HUES48 (cell line): ENCODE data around the gene DOLK.

ENCODE experiments used
- H3K27ac ChIP-seq: one replicate; pipeline ENCODE4 v1.7.0; 2013; ENCODE audit warnings: low read depth, low read length, inconsistent platforms
- H3K27me3 ChIP-seq: 2 replicates; pipeline ENCODE4 v1.6.1; 2013; ENCODE audit warnings: mild to moderate bottlenecking, low read length; ENCODE audit not compliant: control insufficient read depth, insufficient read depth
- H3K36me3 ChIP-seq: 2 replicates; pipeline ENCODE4 v1.6.1; 2013; ENCODE audit warnings: low read length; ENCODE audit not compliant: control insufficient read depth, insufficient read depth
- H3K4me1 ChIP-seq: 2 replicates; pipeline ENCODE4 v1.6.1; 2013; ENCODE audit warnings: mild to moderate bottlenecking, low read length; ENCODE audit not compliant: control insufficient read depth, insufficient read depth
- H3K4me3 ChIP-seq: 2 replicates; pipeline ENCODE4 v1.5.1; 2013; ENCODE audit warnings: mild to moderate bottlenecking, low read depth, low read length
- H3K9ac ChIP-seq: 2 replicates; pipeline ENCODE4 v1.6.1; 2013; ENCODE audit warnings: mild to moderate bottlenecking, low read depth, low read length, moderate library complexity
- H3K9me3 ChIP-seq: 2 replicates; pipeline ENCODE4 v1.6.1; 2013; ENCODE audit warnings: low read length; ENCODE audit not compliant: control insufficient read depth, insufficient read depth

DOLK gene

GRCh38 chr9:128916204-128916603 is 31.2 kb downstream of the DOLK start:
- peaks cover 15% of the 10 kb centered on the region for H3K4me1 ChIP-seq
- no peak overlapping the region for H3K4me3 ChIP-seq
- no peaks in the 10 kb centered on the region for H3K9me3 ChIP-seq

GRCh38 chr9:128913995-128914772 is 33.2 kb downstream of the DOLK start:
- H3K9ac ChIP-seq = no peak overlapping the region
- no peaks in the 10 kb centered on the region for H3K27me3 ChIP-seq
- H3K9me3 ChIP-seq = no peaks in the 10 kb centered on the region
- no peak overlapping the region for H3K27ac ChIP-seq
- no peak overlapping the region for H3K4me3 ChIP-seq
- peaks cover 18% of the 10 kb centered on the region for H3K4me1 ChIP-seq
- peaks cover 61% of the 10 kb centered on the region for H3K36me3 ChIP-seq

More at GRCh38 chr9:128916204-128916603, 31.2 kb downstream of the DOLK start:
- Histone ChIP-seq H3K27me3 (no peaks in the 10 kb centered on the region), H3K27ac (no peak overlapping the region), H3K9ac (no peak overlapping the region), H3K36me3 (peaks cover 41% of the 10 kb centered on the region)

- Histone ChIP-seq H3K9ac (no peak overlapping the region), H3K4me3 (no peak overlapping the region), H3K27ac (peak overlapping the region; percentile 75), H3K9me3 (no peaks in the 10 kb centered on the region), H3K27me3 (no peaks in the 10 kb centered on the region), H3K4me1 (peaks cover 18% of the 10 kb centered on the region), H3K36me3 (peaks cover 65% of the 10 kb centered on the region)
These were observed 34.1 kb downstream of the DOLK start for GRCh38 chr9:128913048-128913900.

GRCh38 chr9:128912270-128912853 is 35.0 kb downstream of the DOLK start:
- Histone ChIP-seq H3K27me3 (no peaks in the 10 kb centered on the region), H3K4me1 (peaks cover 18% of the 10 kb centered on the region), H3K9ac (peak overlapping the region; percentile 26; the same call in 1 of the 2 replicates), H3K27ac (peak overlapping the region; percentile 91), H3K9me3 (no peaks in the 10 kb centered on the region), H3K4me3 (no peak overlapping the region), H3K36me3 (peaks cover 66% of the 10 kb centered on the region)

GRCh38 chr9:128911529-128912035 is 35.8 kb downstream of the DOLK start:
- no peak overlapping the region for H3K4me3 ChIP-seq
- H3K27me3 ChIP-seq = no peaks in the 10 kb centered on the region
- peaks cover 18% of the 10 kb centered on the region for H3K4me1 ChIP-seq
- H3K9ac ChIP-seq = peak overlapping the region; percentile 26; the same call in 1 of the 2 replicates
- no peaks in the 10 kb centered on the region for H3K9me3 ChIP-seq
- peak overlapping the region; percentile 91 for H3K27ac ChIP-seq
- peaks cover 67% of the 10 kb centered on the region for H3K36me3 ChIP-seq

GRCh38 chr9:128910906-128911305 is 36.5 kb downstream of the DOLK start:
- Histone ChIP-seq H3K27me3 (no peaks in the 10 kb centered on the region), H3K4me3 (no peak overlapping the region), H3K9ac (no peak overlapping the region), H3K36me3 (peaks cover 62% of the 10 kb centered on the region), H3K27ac (peak overlapping the region; percentile 91), H3K4me1 (peaks cover 18% of the 10 kb centered on the region), H3K9me3 (no peaks in the 10 kb centered on the region)

GRCh38 chr9:128909859-128910258 is 37.5 kb downstream of the DOLK start:
- Histone ChIP-seq H3K27me3 (no peaks in the 10 kb centered on the region), H3K27ac (no peak overlapping the region), H3K36me3 (peaks cover 55% of the 10 kb centered on the region), H3K9me3 (no peaks in the 10 kb centered on the region), H3K4me1 (peaks cover 18% of the 10 kb centered on the region), H3K9ac (no peak overlapping the region), H3K4me3 (no peak overlapping the region)

- Histone ChIP-seq H3K9ac (no peak overlapping the region), H3K4me3 (no peak overlapping the region), H3K36me3 (peaks cover 49% of the 10 kb centered on the region), H3K4me1 (peaks cover 18% of the 10 kb centered on the region), H3K27me3 (no peaks in the 10 kb centered on the region), H3K27ac (no peak overlapping the region), H3K9me3 (no peaks in the 10 kb centered on the region)
These were observed 39.0 kb downstream of the DOLK start for GRCh38 chr9:128908372-128908771.

- Histone ChIP-seq H3K9me3 (no peaks in the 10 kb centered on the region), H3K27ac (no peak overlapping the region), H3K4me1 (peaks cover 8% of the 10 kb centered on the region), H3K9ac (no peak overlapping the region), H3K36me3 (peaks cover 55% of the 10 kb centered on the region), H3K4me3 (no peak overlapping the region), H3K27me3 (no peaks in the 10 kb centered on the region)
These were observed 40.7 kb downstream of the DOLK start for GRCh38 chr9:128906741-128907140.

- H3K36me3 ChIP-seq = peaks cover 55% of the 10 kb centered on the region
- no peak overlapping the region for H3K27ac ChIP-seq
- no peaks in the 10 kb centered on the region for H3K9me3 ChIP-seq
- H3K4me1 ChIP-seq = peaks cover under 1% of the 10 kb centered on the region
- no peak overlapping the region for H3K4me3 ChIP-seq
- no peaks in the 10 kb centered on the region for H3K27me3 ChIP-seq
- H3K9ac ChIP-seq = no peak overlapping the region
These were observed 41.4 kb downstream of the DOLK start for GRCh38 chr9:128905964-128906363.
